GM19372 (cell line): ENCODE measurements around the gene VAV2.
"Not testable (repeated sequence)": the region's sequence is repeated elsewhere in the genome, so short reads cannot be mapped to it uniquely, and the experiment has no call there.

Experiments used
- ATAC-seq: cut with Tn5 transposase; IDR thresholded peaks from one replicate; pipeline ENCODE4 v1.9.1; 2021; ENCODE audit warnings: mild to moderate bottlenecking, low read depth, moderate library complexity; ENCODE audit not compliant: unreplicated experiment

The VAV2 gene

DNA sequence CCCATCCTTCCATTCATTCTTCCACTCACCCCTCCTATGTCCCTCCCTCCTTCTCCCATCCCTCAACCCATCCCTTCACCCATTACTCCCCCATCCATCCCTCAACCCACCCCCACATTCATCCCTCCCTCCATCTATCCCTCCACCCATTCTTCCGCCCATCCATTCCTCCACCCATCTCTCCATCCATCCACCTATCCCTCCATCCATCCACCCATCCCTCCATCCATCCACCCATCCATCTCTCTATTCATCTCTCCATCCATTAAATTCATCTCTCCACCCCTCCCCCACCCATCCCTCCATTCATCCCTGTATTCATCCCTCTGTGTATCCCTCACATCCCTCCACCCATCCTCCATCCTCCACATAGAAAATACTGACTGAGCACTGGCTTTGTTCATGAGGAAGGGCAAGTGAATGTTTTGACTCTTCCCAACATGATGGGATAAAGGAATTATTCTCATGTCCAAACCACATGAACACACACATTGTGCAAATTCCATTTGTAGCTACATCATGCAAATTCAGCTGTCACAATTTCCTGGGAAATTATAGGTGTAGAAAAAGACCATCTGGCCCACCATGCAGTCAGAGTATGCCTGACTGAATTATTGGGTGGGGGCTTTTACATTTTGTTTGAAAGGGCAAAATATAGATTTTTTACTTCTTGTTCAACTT lies 6.9 kb upstream of the VAV2 start:
- no peak for ATAC-seq

DNA sequence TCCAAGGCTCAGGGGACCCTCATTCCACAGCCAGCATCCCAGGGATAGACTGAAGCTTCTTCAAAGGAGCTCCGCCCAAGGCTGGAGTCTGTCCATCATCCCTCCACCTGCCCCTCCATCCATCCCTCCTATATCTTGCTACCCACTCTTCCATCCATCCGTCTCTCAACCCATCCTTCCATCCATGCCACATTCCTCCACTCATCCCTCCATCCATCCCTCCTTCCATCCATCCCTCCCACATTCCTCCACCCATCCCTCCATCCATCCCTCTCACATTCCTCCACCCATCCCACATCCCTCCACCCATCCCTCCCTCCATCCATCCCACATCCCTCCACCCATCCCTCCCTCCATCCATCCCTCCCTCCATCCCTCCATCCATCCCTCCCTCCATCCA lies 5.5 kb upstream of the VAV2 start:
- ATAC-seq: no peak

- ATAC-seq: no peak
These were observed 4.7 kb upstream of the VAV2 start for GRCh38 chr9:133996531-133997520.

- ATAC-seq: no peak
These were observed 3.1 kb upstream of the VAV2 start for GRCh38 chr9:133995012-133995896.

- ATAC-seq: no peak
These were observed 2.4 kb upstream of the VAV2 start for GRCh38 chr9:133994353-133995011.

GRCh38 chr9:133993635-133994253 lies 1.6 kb upstream of the VAV2 start:
- ATAC-seq: no peak

- ATAC-seq: peak; percentile 46
These were observed 883 bp upstream of the VAV2 start for GRCh38 chr9:133992780-133993634.

DNA sequence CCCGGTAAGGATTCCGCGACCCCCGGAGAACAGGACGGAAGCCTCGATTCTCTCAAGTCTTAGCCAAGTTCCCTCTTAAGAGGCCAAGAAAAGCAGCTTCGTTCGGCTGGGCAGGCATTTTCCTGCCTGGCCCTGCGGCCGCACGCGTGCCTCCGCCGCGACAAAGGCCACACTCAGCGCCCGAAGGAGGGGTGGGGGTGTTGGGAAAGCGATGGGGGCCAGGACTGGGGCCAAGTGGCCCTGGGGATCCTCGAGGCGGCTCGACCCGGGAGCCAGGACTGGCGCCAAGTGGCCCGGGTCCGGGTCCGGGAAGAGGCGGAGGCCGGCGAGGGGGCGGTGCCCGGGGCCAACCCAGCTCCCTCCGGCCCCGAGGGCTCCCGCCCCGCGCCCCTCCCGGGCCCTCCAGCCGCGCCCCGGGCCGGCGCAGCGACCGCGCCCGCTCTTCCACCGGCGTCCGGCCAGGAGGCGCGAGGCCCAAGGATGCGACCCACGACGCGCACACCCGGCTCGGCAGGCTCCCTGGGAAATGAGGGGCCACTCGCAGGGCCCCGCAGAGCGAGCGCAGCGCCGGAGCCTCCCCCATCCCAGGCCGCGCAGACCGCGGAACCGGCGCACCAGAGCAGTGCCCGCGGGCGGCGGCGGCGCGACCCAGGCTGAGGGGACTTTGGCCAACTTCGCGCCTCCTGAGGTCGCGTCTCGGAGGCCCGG lies 756 bp downstream of the VAV2 start:
- ATAC-seq: peak; percentile 4

DNA sequence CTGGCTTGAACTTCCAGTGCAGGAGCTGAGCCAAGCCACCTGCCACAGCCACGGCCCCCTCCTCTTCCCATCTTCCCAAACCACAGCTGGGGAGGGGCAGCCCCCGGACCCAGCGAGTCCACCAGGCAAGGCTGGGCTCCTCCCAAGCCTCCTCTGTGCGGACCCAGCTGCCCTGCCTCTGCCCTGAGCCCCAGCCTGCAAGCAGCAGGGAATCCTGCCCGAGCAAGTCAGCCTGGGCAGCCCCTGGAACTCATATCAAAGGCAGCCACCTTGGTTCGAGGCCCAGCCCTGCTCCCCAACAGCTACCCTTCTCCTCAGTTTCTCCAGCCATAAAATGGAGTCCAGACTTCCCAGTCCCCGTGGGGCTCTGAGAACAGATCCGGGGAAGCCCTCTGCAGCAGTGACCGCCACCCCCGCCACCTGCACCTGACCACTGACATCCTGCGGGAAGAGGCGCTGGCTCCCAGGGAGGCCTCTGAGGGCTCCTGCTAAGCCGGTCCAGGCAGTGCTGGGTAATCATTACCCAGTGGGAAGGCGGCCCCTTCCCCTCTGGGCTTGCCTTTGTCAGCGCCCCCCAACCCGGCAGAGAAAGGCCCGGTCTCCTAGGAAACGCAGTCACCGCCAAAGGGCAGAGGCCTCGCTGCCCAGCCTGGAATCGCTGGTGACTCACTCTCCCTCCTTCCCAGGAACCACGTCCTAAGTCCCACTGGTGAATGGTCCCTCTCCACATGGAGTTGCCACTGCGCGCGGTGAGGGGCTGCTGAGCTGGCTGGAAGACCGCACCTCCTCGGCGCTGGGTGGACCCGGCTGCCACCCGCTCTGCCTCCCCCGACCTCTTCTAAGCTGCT lies 1.5 kb downstream of the VAV2 start:
- no peak for ATAC-seq

GRCh38 chr9:133989625-133990365 lies 2.3 kb downstream of the VAV2 start:
- no peak for ATAC-seq

- ATAC-seq: not testable (repeated sequence)
These were observed 3.4 kb downstream of the VAV2 start for GRCh38 chr9:133988771-133989170.

DNA sequence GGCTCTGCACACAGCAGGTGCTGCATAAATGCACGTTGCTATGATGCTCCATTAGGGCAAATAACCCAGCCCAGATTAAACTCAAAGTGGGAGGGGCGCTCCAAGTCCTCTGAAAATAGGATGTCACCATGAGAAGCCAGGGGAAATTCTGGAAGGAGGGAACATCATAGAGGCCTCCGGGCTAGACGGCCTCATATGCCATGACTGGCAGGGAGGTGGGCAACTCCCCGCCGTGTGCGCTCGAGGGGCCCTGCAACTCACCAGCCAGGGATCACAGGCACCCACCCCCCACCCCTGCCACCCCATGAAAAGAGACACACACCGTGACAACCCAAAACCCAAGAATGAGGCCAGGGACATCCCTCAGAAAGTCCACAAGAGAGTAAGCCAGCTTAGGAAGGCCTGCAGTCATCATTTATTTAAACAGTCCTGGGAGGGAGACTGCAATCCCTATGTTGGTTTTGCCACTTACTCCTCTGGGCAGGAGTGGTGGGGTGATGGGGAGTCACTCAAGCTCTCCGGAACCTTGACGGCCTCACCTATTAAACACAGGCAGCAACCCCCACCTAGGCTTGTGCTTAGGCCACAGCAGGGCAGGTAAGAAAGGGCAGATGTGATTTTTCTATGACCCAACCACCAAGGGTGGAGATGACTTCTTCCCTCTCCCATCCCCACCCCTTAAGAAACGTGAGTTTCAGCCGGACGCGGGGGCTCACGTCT lies 4.0 kb downstream of the VAV2 start:
- ATAC-seq: no peak

DNA sequence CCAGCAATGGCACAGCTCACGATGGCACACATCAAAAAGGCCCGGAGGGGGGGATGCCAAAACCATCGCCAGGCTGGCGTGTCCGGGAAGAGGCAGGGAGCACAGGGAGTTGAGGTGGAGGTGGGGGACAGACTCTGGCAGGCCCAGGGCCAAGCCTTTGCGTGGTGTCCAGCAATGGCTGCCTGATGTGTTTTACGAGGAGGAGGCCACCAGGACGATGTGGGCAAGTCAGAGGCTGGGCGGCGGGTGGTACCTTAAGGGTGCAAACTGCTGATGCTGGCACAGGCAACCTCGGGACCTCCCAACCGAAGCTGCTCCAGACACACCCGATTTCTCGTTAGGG lies 4.7 kb downstream of the VAV2 start:
- ATAC-seq: no peak

DNA sequence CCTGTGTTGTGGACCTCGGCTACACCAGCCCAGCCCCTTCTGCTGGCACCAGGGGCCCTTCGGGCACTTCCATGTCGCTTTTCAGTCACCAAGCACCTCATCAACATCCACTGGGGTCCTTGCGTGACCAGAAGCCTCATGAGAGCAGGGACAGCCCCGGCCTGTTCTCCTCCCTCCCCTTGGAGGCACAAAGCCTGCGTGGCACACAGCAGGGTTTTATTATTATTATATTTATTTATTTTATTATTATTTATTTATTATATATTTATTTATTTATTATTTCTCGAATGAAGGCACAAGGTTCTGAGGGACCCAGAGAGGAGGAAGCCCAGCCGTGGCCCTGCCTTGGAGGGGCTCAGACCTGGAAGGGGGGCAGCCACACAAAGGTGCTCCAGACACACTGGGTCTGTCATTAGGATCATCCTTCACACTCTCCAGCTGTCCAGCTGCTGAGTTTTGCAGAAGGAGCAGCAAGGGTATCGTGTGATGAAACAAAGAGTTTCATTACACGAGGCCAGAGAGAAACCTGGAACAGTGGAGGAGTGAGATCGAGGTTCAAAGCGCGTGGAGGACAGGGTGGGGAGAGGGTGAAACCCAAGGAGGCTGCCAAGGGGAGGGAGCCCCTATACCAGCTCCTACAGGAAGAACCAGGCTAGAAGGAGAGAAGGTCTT lies 5.2 kb downstream of the VAV2 start:
- no peak for ATAC-seq

GRCh38 chr9:133986061-133986460 lies 6.1 kb downstream of the VAV2 start:
- ATAC-seq: no peak
